Anterior cingulate cortex (tissue), 58 donors: ENCODE data around the gene FGF12.
A peak's percentile ranks its signal among the peaks of the same experiment; 100 is the strongest.

Experiments used
- DNase-seq, 58 donors: peaks; one replicate each; lab custom pipeline; 2025; lab: John Stamatoyannopoulos, UW

FGF12 gene

DNA sequence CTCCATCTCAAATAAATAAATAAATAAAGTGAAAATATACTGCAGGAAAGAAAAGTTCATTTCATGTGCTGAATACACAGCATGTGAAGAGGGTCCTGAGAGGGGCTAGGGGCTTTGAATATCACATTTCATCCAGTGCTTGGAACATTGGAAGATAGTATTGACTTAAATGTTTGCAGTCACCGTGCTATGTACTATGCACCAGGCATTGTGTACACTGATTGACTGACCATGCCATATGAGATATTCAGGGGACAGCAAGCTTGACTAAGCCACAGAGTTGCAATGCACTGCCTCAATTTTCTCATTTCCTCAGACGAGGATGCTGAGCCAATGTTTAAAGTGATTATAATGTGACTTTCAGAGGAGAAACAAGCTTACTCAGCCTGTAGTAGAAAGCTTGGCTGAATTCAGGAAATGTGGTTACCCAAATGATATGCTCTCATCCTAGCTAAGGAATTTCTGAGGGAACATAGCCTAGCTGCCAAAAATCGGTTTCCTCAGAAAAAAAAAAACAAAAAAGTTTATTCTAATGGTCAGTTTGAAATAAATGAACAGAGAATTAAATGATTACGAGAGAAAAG, 557.9 kb downstream of the FGF12 start:
- peak in 1 of 58 donors; percentile 8 for DNase-seq

DNA sequence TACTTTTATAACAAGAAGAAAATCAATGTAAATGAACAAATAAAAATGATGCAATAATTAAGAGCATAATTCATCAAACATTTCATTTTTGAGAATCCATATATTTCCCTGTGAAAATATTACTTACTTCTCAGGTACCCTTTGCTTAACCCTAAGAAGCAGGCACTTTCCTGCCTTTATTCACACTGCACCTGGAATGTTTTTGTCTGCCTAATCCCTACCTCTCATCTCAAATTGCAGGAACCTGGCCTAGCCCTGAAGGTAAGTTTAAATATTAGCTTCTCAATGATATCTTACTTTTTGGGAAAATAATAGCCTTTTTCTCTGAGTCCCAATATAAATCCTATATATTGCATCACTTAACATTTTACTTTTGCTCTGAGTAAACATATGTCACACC, 559.1 kb downstream of the FGF12 start:
- DNase-seq: no peak

DNA sequence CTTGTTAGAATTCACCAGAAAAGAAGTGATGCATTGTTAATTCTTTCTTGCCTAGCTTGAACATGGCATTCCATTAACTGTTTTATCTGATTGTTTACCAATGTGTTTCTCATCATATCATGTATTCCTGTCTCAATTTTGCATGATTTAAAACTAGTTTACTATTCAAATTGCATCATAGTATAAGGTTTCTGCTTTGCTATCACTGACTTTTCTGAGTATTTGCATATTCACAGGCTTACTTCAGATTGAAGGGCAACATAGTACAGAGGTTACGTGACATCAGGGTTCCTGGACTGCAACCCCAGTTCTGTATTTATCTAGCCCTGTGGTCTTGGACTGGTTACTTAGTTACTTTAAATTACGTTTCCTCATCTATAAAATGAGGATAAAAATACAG, 561.8 kb downstream of the FGF12 start:
- DNase-seq: no peak

DNA sequence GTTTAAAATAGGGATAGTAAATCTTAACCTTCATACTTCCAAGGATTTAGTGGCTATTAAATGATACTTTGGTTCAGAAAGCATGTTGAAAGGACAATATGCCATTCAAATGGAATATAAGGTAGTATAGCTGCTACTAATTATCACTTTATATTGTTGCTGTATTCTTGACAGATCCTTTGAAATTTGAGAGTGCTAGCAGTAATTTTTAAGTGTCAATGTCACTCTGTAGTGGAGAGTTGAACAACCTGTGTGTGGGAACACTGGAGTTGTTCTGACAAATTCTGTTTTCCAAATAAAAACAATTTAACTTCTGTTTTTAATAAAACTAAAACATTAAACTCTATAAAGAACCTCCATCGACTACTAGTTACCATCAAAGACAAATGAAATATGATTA, 565.7 kb downstream of the FGF12 start:
- DNase-seq: no peak

DNA sequence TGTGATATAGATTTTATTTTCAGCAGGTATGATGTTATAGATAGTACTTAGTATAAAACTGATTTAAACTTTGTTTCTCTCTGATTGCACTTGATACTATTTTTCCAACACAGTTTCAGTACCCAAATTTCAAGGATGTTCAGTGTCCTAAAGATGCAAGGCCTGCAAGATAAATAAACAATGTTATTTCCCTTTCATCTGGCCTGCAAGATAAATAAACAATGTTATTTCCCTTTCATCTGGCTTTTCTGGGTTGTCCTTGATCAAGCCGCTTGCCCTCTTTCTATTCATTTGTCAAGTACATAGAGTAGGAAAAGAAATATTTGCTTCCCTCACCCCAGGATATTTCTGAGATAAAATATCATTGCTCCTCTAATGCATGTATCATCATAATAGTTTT, 571.0 kb downstream of the FGF12 start:
- no peak for DNase-seq

DNA sequence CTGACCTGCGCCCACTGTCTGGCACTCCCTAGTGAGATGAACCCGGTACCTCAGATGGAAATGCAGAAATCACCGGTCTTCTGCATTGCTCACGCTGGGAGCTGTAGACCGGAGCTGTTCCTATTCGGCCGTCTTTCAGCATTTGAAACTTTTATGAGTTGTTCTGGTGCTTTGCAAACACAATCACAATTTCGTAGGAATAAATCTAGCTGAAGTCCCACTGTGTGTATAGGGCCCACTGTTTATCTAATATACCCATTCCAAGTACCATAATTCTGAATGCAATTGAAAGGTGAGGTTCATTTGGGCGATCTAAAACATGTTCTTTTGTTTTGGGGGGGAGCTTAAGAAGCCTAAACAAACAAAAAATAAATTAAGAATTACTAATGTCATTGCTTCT, 572.1 kb downstream of the FGF12 start:
- no peak for DNase-seq

DNA sequence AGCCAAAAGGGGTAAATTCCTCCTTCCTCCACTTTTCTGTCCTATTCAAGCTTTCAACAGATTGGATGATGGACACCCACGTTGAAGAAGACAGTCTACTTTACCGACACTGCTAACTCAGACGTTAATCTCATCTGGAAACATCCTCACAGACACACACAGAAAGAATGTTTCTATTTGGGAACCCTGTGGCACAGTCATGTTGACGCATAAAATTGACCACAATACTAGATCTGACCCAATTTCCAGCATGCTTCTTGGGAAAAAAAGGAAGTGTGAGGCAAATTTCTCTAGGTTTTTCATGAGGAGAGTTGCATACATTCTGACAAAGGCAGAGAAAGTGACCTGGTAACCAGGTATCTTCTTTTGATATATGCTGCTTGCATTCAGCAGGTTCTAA, 594.1 kb downstream of the FGF12 start:
- no peak for DNase-seq

DNA sequence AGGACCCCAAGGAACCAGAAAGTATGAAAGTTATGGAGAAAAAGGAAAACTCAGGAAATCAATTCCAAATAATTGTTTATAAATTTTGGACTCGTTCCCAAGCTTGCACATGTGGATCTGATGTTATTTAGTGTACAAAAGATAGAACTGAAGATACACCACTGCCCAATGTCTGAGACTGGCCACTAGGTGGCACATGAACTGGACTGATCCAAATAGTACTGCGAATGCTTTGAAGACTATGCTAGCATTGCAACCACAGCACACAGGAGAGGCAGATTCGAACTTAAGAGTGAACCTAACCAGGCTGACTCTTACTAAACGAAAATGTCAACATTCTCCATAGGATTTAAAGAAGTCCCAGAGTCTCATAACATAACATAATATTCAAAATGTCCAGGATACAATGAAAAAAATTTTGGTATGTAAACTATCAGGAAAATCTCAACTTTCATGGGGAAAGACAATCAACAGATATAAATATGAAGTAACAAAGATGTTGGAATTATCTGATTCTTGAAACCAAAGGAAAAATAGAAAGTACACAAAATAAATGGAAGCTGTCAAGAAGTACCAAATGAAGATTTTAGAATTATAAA, 596.7 kb downstream of the FGF12 start:
- peak in 38 of 58 donors; percentile 0 to 56 (median 8) for DNase-seq

DNA sequence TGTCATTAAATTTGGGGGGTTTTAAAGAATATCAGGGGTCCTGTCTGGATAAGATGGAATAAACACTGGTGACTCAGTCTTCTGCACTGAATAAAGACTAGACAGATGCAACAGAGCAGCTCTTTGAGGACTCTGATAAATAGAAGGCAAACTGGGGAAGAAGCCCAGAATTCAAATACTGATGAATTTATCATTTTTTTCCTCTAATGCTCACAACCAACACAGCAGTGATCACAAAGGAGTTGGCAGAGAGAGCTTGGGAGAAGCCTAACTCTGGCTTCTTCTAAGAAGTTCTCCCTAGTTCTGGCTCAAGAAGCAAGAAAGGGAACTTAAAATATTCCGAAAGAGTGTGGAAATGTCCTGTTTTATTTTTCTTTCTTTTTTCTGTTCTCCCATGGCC, 597.8 kb downstream of the FGF12 start:
- peak in 1 of 58 donors; percentile 39 for DNase-seq

DNA sequence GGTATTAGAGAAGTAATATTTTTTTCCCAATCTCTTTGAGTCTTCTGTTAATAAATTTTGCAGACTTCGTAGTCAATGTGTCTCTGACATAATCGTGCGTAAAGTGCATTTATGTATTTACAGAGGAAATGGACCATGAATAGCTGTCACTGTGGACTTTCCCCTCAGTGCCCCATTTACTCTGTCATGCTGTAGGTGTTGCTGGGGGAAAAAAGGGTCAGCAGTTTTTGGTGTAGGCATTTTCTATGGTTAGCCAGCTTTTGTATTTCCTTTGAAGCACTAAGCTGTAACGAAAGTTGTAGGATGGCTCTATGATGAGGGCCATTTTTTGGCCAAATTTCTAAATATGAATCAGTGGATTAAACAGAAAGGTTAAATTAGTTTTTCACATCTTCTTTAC, 598.4 kb downstream of the FGF12 start:
- DNase-seq: no peak

DNA sequence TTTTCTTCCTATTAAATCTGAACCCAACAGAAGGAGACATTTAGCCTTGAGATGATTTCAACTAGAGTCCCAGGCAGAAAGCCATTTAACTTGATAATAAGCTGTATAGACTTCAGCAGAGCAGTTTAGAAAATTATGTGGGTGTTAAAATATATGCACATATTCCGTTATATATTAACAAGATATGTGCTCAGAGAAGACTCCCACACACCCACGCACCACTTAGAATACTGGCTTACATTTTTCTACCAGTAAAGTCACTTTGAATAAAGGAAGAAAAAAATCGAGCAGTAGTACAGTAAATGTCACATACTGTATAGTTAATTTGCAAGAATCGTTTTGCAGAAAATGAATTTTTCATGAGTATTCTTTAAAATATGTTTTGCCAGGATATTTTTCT, 599.3 kb downstream of the FGF12 start:
- DNase-seq: peak in 1 of 58 donors; percentile 1

DNA sequence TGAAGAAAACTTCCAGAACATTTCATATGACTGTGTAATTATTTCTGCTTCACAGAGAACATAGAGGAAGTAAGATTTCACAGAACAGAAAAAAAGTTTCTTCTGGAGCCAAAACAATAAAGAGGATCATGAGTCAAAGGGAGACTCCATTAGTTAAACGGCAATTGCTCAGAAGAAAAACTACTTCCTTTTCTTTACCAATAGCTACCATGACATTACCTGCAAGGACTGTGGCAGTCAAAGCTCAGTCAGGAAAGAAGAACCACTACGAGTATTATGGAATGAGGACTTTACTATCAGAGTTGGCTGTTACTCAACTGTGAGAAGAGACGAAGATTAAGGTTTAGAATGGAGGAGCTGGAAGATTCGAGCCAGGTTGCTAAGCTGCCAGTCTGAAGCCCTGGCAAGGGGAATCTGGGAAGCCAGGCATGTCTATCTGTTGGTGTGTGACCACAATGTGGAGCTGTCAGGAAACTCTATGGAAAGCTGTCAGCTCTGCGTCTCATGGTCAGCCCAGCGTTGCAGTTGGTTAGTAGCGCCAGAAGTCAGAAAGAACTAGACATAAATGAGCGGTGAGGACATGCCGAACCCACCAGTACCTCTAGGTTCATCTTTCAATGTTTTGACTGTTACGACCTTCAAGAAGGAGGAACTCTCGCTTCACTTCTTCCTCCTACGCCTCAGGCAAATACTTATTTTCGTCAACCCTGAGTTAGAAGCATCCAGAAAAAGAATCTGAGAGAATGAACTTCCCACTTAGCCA, 604.3 kb downstream of the FGF12 start:
- DNase-seq: peak in 2 of 58 donors; percentile 5 to 6

DNA sequence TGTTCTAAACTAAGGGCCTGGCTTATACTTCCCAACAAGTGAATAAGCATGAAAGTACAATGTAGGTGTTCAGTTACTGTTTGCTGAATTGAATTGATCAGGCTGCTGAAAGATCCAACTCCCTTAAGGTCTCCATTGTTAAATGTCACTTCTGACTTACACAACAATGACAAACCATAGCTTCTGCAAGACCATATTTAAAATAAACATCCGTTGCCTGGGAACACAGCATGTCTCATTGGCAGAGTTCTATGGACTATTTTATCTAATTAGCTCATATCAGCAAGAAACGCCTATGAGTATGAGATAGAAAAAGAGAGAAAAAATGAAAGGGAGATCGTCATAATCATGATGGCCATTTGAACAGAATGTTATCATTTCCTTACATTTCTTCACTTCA, 605.4 kb downstream of the FGF12 start:
- no peak for DNase-seq

DNA sequence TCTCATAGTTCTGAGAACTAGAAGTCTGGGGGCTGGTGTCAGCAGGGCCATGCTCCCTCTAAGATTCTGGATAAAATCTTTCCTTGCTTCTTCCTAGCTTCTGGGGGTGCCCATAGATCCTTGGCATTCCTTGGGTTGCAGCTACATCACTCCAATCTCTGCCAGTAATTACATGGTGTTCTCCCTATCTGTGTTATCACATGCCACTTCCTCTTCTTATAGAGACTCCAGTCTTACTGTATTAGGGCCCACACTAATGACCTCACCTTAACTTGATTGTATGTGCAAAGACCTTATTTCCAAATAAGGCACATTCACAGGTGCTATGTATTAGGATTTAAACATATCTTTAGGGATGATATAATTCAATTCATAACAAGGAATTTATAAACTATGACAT, 618.5 kb downstream of the FGF12 start:
- DNase-seq: no peak

DNA sequence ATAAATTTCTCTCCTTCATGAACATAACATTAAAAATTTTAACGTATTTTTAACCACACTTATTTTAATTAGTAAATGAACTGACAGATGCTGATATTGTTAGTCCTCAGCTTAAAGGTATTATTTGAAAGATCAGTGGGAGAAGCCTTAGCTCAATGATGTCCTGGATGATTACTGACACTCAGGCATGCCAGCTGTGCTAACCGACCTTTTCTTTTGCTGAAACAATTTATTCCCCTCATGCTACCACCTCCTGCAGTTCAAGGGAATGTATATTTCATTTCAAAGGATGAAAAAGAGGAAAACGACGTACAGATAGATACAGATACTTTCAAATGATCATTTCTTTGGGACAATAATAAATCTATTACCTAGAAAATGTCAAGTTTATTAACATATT, 620.8 kb downstream of the FGF12 start:
- DNase-seq: no peak

DNA sequence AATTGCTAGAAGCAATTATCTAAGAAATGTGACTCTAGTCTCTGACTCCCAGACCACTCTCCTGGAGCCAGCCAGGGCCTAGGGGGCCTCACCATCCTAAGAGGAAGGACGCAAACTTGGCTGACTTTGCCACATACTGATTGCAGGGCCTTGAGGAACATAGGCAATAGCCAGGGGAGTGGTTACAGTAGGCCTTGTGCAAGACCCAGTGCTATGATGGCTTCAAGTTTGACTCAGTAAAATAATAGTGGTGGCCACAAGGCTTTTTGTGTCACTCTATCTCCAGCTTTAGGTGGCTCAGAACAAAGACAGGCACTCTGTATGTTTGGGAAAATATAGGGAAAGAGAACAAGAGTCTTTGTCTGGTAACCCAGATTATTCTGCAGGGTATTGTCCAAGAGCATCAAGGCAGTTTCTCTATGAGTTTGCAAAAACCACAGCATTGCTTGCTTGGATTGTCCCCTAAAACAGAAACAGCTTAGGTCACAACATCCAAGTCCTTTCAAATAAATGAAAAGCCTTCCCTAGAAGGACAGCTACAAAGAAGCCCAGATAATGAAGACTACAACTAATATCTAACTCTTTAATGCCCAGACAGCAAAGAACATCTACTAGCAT, 634.8 kb downstream of the FGF12 start:
- no peak for DNase-seq

DNA sequence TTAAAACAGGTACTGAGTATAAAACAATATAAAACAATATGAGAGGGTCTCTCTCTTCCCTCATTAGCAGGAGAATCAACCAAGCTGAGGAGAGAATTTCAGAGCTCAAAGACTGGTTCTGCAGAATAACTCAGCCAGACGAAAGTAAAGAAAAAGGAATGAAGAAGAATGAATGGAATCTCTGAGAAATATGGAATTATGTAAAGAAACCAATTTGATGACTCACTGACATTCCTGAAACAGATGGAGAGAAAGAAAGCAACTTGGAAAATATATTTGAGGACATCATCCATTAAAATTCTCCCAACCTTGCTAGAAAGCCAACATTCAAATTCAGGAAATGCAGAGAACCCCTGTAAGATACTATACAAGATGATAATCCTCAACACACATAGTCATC, 635.5 kb downstream of the FGF12 start:
- DNase-seq: no peak

DNA sequence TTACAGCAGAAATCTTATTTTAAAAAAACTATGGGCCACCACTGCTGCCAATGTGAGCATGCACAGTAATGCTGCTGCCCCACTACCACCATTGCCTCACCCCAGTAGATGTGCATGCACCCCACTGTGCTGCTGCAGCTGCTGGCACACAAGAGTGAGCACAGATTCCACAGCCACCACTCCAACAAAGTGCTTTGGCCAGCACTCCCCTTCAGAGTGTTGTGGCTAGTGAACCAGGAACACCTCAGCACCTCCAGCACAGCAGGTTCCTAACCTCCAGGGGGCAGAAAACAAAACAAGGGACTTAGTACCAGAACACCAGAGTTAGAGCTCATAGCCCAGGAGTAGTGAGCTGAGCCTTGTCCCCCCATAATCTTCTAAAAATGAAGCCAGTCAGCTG, 636.8 kb downstream of the FGF12 start:
- no peak for DNase-seq
